ENCODE results near the gene CAMP.

The CAMP gene

GRCh38 chr3:48186631-48187300 lies 36.5 kb upstream of the CAMP start:
- no peak for TF ChIP-seq CTCF (IDR thresholded peaks at IDR 0.05; ENCODE audit: extremely low read depth, missing control alignments)
- DNase-seq (ENCODE audit: low spot score) = no peak

GRCh38 chr3:48187301-48187578 lies 36.1 kb upstream of the CAMP start:
- TF ChIP-seq CTCF (IDR thresholded peaks at IDR 0.05; ENCODE audit: extremely low read depth, missing control alignments) = no peak
- DNase-seq (ENCODE audit: low spot score) = no peak

GRCh38 chr3:48187579-48188265 lies 35.6 kb upstream of the CAMP start:
- DNase-seq (ENCODE audit: low spot score) = peak; percentile 62
- TF ChIP-seq CTCF (IDR thresholded peaks at IDR 0.05; ENCODE audit: extremely low read depth, missing control alignments) = no peak

- peak; percentile 99 for DNase-seq (ENCODE audit: low spot score)
- no peak for TF ChIP-seq CTCF (IDR thresholded peaks at IDR 0.05; ENCODE audit: extremely low read depth, missing control alignments)
These were observed 34.8 kb upstream of the CAMP start, which contains the start of gene CDC25A for GRCh38 chr3:48188266-48189201. CDC25A (minus strand) TSS chr3:48188417; CDS start chr3:48187947, 470 bp downstream.

GRCh38 chr3:48189321-48189720 lies 34.0 kb upstream of the CAMP start:
- no peak for DNase-seq (ENCODE audit: low spot score)
- no peak for TF ChIP-seq CTCF (IDR thresholded peaks at IDR 0.05; ENCODE audit: extremely low read depth, missing control alignments)

- DNase-seq (ENCODE audit: low spot score) = no peak
- no peak for TF ChIP-seq CTCF (IDR thresholded peaks at IDR 0.05; ENCODE audit: extremely low read depth, missing control alignments)
These were observed 32.4 kb upstream of the CAMP start for GRCh38 chr3:48190911-48191310.
